NCI-H748 (cell line): Measurements from ENCODE around the gene GPC2.
"Not testable (repeated sequence)": the region's sequence is repeated elsewhere in the genome, so short reads cannot be mapped to it uniquely, and the experiment has no call there.

Source experiments
- DNase-seq: peaks from one replicate; lab custom pipeline; 2025; ENCODE audit not compliant: unreplicated experiment; lab: John Stamatoyannopoulos, UW

The GPC2 gene

DNA sequence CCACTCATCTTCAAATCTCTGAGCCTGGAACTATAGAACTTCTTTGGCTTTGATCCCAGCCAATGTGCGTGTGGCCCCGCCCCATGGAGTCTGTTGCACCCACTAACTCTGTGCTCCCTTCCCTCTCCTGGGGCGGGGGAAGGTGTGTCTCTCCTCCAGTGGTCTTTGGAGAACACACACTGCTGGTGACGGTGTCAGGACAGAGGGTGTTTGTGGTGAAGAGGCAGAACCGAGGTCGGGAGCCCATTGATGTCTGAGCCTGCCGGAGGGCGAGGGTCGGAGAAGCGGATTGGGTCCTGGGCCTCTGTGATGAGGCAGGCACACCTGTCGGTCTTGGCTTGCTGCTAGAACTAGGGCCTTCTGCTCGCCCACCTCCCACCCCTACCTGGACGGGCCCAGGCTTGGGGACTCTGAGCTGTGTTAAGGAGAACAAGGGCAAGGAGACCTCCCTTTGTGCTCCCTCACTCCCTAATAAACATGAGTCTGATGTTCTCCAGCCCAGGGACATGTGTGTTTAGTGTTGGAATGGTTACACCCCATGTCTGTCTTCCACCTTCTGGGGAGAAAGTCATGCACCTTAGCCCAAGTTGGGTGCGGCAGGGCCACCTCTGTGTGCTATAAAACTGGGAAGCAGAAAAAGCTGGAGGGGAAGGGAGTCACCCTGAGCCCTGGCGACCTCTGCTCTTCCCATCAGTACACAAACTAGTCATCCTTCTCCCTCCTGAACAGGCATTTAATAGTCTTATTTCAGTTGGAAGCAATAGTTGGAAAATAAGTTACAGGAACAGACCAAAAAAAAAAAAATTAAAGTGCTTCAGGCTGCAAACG is 23.3 kb downstream of the GPC2 start:
- DNase-seq: no peak

DNA sequence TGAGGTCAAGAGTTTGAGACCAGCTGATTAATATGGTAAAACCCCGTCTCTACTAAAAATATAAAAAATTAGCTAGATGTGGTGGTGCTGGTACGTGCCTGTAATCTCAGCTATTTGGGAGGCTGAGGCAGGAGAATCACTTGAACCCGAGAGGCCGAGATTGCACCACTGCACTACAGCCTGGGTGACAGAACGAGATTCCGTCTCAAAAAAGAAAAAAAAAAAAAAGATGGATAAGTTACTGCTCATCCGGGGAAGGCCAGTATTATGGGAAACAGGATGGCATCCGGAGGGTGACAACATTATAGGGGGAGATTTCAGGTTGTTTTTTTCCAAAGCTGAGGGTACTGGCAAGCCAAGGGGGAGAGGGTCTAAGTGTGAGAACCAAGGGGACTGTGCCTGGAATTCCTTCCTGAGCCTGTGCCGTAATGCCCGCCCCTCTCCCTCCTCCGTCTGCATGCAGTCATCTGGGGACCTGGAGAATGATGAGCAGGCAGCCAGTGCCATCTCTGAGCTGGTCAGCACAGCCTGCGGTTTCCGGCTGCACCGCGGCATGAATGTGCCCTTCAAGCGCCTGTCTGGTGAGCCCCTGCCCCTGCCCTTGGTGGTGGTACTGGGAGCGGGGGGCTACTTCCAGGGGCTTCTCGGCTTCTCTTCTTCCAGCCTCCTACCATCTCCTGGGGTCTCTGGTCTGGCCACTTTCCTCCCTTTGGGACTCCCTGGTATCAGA is 24.1 kb downstream of the GPC2 start:
- no peak for DNase-seq

DNA sequence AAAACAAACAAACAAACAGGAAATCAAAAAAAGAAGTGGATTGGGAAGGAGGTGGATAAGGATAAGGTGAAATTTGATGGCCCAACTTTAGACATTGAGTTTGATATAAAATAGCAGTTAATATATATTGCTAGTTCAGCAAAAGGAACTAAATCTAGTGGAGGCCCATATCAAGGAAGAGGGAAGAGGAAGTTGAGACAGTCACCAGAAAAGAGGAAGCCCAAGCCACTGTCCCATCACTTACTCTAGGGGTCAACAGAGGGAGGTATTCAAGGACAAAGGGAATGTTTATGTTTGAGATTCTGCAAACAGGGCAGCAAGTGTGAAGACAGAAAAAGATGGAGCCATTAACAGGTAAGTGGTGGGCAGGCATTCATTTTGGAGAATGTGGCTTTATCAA is 24.8 kb downstream of the GPC2 start:
- no peak for DNase-seq

DNA sequence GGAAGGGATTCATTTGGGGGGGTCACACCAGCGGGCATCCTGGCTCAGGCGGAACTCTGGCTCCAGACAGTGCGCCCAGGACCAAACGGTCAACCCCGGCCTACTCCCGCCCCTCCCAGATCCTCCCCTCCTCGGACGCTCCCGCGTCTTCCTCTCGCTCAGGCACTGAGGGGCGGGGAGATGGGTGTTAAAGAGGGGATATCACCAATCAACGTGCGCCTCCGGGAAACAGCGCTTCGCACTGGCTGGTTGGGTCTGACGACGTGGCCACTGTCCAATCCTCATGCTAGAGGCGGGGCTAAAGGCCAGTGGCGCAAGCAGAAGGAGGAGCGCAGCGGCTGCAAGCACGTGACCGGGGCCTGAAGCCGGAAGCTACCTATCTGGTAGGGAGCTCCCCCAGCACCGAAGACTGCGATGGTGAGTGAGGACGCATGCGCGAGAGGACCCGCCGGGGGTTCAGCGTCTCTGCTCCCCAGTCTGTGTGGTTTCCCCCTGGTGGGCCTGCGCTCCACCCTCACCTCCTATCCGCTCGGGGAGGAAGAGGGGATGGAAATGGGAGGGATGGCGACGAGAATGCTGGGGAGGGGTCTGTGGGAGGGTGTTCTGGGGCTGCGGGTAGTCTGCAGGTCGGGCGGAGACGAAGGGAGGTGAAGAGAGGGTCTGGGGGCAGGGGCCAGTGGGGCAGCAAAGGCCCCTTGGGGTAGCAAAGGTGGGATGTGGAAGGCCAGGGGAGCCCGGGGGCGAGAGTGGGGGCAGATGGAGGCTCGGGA is 28.4 kb downstream of the GPC2 start, which contains the start of gene LAMTOR4:
LAMTOR4 (plus strand) TSS at position 360 of the 770 bp plus-strand sequence; CDS start at position 415, 55 bp downstream.
- peak; percentile 100 for DNase-seq

DNA sequence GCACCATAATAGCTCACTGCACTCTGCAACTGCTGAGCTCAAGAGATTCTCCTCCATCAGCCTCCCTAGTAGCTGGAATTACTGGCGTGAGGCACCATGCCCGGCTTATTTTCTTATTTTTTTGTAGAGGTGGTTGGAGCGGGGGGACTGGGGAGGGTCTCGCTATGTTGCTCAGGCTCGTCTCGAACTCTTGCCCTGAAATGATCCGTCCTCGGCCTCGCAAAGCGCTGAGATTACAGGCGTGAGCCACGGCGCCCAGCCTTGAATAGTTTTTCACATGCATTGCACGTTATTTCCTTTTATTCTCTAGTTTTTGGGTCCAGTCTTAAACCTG is 29.0 kb downstream of the GPC2 start:
- no peak for DNase-seq

DNA sequence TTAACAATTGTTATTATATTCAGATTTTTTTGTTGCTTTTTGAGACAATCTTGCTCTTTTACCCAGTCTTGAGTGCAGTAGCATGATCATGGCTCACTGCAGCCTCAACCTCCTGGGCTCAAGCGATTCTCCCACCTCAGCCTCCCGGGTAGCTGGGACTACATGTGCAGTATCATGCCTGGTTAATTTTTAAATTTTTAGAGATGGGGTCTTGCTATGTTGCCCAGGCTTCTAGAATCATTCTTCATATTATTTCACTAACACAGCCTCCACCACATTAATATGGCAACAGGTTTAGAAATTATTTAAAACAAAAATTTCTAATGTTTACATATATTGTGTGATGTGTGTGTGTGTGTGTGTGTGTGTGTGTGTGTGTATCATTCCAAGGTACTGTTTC is 29.9 kb downstream of the GPC2 start:
- no peak for DNase-seq

DNA sequence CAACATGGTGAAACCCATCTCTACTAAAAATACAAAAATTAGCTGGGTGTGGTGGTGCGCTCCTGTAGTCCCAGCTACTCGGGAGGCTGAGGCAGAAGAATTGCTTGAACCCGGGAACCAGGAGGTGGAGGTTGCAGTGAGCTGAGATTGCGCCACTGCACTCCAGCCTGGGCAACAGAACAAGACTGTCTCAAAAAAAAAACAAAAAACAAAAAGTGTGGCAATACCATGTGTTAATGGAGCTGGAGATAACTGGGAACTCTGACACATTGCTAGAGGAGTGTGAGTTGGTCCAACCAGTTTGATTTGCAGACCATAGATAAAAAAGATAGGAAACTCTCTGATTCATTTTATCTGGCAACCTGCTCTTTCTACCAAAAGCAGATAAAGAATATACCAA is 30.8 kb downstream of the GPC2 start:
- DNase-seq: not testable (repeated sequence)

DNA sequence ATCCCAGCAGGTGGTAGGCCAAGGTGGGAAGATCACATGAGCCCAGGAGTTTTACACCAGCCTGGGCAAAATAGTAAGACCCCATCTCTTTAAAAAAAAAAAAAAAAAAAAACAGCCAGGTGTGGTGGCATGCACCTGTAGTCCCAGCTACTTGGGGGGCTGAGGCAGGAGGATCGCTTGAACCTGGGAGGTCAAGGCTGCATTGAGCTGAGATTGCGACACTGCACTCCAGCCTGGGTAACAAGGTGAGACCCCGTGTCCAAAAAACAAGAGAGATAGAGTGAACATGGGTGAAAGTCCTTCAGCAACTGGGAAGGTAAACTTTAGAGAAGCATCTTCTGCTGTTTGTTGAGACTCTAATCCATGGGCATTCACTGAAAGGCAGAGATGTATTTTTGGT is 34.7 kb downstream of the GPC2 start:
- DNase-seq: no peak

DNA sequence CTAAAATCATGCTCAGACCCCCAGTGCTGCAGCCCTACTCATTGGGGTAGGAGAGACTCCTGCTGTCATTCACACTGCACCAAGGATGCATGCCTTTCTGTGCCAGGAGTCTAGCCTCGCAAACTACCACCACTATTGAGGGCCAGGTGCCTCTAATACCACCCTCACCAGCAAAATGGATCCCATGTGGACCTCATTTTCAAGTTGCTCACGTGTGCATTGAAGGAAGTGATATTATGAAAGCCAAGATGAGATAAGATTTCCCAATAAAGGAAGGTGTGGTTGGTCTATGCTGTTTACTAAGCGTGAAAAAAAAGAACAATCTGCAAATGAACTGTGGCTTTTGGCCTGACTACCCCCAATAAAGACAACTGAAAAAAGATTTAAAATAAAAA is 35.6 kb downstream of the GPC2 start:
- no peak for DNase-seq

DNA sequence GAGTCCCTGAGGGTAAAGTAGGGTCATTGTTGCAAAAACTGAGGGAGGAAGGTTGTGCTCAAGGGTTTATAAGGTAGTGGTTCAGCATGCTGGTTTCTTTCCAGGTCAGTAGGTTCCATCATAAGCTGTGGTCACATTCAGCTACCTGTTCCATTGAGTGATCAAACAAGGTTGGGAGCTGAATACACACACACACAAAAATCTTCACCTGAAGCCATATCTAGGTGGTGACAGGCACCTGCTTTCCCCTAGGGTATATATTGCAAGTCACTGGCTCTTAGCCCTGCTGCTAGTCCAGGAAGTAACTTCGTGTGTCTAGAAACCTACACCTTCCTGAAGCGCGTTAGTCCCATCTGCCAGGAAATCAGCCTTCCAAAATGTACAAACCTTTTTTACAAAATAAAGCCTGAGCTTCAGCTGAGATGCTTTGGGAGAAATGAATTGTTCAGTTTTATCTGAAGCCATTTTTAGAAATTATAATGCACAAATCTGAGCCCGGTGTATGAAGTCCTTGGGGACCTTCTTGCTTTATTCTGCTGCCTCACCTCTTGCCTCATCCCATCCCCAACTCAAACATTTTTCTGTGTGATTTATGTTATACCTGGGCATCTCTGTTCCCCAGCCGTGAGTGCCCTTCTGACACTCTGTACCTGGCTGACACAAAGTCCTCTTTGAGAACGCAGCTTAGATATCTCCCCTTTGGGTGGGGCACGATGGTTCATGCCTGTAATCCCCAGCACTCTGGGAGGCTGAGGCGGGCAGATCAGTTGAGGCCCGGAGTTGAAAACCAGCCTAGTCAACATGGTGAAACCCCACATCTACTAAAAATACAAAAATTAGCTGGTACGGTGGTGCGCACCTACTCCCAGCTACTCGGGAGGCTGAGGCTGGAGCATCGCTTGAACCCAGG is 39.1 kb downstream of the GPC2 start:
- DNase-seq: no peak

DNA sequence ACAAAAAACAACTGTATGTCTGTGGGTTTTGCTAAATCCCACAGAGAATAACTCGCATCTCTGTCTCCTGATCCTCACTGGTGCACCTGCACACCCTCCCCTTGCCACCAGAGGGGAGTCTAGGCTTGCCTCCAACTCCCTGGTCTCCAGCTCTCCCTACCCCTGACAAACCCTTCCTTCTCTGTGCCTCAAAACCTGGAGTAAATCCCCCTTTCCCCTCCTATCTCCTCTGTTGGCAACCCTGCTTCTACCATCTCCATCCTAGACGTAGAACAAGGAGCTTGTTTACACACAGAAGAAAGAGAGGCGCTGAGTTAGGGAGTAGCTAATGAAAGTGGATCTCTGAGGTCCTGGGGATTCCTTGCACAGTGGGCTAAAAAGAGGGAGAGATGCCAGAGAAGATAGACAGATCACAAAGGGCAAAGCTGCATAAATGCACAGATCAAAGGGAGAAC is 44.5 kb downstream of the GPC2 start:
- DNase-seq: peak; percentile 66

DNA sequence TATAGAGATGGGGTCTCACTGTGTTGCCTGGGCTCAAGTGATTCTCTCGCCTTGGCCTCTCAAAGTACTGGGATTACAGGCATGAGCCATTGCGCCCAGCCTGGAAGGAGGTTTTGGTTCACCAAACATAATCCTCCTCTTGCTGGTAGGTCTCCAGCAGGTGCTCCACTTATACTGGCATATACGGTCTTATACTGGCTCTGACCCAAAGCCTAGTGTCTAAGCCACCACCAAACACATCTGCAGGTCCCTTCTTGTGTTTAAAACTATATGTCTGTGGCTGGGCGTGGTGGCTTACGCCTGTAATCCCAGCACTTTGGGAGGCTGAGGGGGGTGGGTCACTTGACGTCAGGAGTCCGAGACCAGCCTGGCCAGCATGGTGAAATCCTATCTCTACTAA is 45.1 kb downstream of the GPC2 start:
- no peak for DNase-seq

DNA sequence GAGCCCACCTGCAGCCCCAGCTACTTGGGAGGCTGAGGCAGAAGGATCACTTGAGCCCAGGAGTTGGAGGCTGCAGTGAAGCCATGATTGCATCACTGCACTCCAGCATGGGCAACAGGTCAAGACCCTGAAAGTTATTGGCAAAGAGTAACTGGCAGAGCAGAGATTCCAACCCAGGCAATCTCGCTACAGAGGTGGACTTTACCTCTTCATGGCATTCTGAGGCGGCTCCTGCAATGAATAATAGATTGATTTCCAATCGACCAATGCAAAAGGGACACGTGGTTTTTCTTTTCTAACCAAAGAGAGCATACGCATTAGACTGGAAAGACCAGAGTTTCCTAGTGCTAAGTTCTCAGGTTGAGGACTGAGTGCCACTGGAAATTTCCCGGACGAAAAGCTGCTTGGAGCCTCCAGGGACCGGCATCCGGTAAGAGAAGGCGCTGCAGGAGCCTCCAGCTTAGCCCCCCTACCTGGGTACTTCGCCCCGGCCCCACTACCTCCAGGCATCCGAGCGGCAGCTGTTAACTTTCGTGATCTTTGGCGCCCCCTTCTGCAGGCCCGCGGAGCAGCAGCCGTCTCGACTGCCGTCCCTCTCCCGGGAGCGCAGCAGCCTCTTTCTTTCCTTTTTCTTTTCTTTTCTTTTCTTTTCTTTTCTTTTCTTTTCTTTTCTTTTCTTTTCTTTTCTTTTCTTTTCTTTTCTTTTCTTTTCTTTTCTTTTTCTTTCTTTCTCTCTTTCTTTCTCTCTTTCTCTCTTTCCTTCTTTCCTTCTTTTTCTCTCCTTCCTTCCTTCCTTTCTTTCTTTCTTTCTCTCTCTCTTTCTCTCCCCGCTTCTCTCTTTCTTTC is 46.4 kb downstream of the GPC2 start:
- peak; percentile 81 for DNase-seq

DNA sequence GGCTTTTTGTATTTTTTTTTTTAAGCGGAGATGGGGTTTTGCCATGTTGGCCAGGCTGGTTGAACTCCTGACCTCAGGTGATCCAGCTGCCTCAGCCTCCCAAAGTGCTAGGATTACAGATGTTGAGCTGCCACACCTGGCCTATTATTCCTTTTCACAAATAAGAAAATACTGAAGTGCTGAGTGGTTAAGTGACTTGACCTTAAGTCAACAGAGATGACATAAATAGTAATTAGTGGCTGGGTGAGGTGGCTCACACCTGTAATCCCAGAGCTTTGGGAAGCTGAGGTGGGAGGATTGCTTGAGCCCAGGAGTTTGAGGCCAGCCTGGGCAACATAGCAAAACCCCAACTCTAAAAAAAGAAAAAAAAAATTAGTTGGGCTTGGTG is 47.0 kb downstream of the GPC2 start:
- peak; percentile 62 for DNase-seq

DNA sequence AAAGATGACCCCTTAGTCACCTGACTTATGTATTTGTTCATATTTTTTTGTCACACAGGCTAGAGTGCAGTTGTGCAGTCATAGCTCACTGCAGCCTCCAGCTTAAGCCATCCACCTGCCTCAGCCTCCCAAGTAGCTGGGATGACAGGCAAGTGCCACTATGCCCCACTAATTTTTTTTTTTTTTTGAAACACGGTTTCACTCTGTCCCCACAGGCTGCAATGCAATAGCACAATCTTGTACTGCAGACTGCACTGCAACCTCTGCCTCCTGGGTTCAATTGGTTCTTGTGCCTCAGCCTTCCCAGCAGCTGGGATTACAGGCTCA is 48.6 kb downstream of the GPC2 start:
- no peak for DNase-seq

DNA sequence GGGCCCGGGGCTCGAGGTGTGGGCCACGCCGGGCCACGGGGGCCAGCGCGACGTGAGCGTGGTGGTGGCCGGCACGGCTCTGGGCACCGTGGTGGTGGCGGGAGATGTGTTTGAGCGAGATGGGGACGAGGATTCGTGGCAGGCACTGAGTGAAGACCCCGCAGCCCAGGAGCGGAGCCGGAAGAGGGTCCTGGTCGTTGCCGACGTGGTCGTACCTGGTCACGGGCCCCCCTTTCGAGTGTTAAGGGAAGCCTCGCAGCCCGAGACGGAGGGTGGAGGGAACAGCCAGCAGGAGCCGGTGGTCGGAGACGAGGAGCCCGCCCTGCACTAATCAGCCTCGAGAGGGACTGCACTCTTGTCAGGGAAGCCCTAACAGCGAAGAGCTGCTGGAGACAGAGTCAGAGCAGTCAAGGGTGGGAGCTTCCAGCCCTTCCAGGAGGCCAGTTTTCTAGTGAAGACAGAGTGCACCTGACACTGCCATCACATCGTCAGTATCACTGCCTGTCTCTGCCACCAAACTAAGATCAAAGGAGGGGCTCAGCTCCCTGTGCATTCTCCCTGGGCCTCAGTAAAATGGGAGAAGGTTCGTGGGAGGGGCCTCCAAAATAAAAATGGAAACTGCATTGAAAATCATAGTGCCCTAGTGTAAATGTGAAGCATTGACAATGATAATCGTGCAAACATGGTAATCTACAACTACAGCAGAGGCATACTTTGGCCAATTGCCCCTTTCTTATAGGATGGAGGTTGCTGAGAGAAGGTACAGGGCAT is 49.1 kb downstream of the GPC2 start:
- peak; percentile 50 for DNase-seq

DNA sequence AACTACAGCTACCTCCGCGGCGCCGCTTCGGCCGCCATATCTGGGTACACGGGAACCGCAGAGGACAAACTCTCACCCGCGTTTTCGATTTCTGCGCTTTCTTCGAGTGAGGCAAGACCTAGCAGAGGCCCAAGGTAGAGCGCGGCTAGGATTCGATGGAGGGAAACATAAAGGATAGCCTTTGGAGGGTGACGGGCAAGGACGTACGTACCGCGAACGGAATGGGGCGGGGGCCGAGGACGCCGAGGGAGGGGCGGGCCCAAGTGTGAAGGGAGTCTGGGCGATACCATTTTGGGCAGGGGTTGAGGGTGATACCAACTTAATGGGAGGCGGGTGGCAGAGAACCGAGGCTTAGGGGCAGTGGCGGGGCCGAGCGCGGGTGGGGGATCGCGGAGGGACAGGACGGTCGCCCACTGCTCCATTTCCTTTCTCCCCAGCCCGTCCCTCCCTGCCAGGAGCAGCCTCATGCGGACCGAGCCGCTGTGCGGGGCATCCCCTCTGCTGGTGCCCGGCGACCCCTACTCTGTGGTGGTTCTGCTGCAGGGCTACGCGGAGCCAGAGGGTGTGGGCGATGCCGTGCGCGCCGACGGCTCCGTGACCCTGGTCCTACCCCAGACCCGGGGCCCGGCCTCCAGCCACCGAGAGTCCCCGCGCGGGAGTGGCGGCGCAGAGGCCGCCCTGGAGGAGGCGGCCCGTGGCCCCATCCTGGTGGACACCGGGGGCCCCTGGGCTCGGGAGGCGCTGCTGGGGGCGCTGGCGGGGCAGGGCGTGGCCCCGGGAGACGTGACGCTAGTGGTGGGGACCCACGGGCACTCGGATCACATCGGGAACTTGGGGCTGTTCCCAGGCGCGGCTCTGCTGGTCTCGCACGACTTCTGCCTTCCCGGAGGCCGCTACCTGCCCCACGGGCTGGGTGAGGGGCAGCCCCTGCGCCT is 50.0 kb downstream of the GPC2 start, which contains the start of gene MBLAC1:
MBLAC1 (plus strand) TSS at position 37 of the 935 bp plus-strand sequence; CDS start at position 466, 429 bp downstream.
- peak; percentile 92 for DNase-seq
